AML-193 (cell line): ENCODE results near the gene ERGIC1.

Experiments used
- DNase-seq, 2 experiments: peaks; one replicate each; lab custom pipeline; 2025; lab: John Stamatoyannopoulos, UW

ERGIC1 gene

GRCh38 chr5:172864747-172865146 lies 30.7 kb downstream of the ERGIC1 start:
- no peak for DNase-seq

GRCh38 chr5:172866378-172866777 lies 32.3 kb downstream of the ERGIC1 start:
- no peak for DNase-seq

DNA sequence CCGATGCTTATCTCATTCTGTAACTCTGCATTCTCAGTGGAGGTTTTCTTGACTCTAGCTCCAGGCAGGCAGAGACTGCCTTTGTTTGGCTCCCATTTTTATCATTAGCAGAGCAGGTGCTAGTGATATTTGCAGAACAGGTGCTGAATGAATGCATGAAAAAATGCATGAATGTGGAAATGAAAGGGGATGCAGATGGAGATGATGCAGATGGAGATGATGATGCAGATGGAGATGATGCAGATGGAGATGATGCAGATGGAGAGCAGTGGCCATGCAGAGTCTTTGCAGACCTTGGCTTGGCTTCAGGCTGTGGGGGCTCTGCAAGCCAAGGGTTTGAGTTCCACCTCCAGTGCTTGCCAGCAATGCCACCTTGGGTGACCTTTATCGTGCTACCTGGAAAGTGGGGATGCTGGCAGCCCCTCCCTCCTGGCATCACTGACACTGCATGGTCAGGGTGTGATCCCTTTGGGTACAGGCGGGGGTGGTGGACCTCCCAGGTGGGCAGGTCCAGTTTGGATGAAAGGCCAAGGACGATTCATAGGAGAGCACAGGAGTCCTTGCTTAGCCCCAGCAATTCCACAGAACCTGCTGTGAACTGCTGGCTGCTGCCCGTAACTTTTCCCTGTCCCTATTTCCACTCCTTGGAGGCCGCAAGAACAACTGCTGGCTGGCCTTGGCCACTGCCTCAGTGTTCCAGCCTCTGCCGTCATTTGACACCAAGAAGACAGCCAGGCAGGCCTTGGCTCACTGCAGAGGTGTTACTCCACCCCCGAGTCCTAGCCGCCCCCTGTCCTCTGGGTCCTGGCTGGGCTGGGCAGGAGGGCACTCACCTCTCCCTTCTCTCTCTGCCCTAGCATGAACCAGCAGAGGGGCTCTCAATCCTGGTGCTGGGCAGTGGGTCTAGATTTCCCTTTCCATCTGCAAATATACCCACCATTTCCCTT lies 33.0 kb downstream of the ERGIC1 start:
- no peak for DNase-seq

GRCh38 chr5:172867761-172868435 lies 33.8 kb downstream of the ERGIC1 start:
- no peak for DNase-seq

DNA sequence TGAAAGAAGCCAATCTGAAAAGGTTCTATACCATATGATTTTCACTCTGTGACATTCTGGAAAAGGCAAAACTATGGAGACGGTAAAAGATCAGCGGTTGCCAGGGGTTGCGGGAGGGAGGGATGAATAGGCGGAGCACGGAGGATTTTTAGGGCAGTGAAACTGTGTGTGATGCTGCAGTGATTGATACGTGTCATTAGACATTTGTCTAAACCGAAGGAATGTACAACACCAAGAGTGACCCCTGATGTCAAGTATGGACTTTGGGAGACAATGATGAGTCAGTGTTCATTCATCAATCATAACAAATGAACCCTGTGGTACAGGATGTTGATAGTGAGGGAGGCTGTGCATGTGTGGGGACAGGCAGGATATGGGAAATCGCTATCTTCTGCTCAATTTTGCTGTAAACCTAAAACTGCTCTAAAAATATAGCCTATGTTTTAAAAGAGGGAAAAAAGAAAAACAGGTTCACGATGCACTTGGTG lies 34.4 kb downstream of the ERGIC1 start:
- DNase-seq: no peak

GRCh38 chr5:172868924-172869591 lies 35.0 kb downstream of the ERGIC1 start:
- no peak for DNase-seq

DNA sequence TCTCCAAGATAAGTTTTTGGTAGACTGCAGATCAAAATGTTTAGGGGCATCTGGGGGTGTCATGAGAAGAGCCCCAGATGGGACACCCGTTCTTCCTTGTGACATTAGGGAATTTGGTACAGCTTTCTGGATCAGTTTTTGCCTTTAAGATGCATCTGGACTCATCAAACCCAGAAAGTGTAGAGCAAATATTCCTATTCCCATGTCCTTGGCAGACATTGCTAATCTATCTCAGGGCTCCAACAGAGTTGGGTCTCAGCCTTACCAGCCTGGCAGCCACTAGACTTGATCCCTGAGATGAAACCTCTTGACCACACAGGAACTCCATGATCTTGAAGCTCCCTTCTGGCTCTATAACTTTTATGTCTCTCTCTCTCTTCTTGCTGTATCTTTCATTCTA lies 35.6 kb downstream of the ERGIC1 start:
- DNase-seq: no peak

- no peak for DNase-seq
Observed at GRCh38 chr5:172870291-172870714, 36.3 kb downstream of the ERGIC1 start.

- no peak for DNase-seq
Observed at GRCh38 chr5:172870715-172871461, 36.8 kb downstream of the ERGIC1 start.

GRCh38 chr5:172871536-172871935 lies 37.5 kb downstream of the ERGIC1 start:
- DNase-seq: no peak

- DNase-seq: no peak
Observed at GRCh38 chr5:172871982-172872381, 37.9 kb downstream of the ERGIC1 start.

DNA sequence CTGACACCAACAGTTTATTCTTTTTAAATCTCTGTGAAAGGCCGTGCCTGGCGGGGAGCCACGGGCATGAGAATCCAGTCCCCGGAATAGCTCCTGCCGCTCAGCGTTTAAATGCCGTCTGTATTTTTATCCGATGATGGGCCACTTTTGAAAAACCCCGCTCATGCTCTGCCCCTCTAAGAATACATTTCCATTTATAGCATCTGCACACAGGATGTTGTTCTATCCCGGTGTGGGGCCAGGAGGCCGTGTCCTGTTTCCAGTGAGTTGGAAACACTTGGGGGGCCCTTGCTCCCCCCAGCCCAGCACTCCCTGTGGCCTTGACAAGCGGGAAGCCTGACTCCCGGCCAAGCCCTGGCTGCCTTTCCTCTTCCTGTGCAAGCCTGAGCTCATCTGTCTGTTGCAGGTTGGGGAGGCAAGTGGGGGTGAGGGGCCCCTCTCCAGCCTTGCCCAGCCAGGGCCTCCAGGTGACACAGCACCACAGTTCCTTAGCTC lies 39.0 kb downstream of the ERGIC1 start:
- DNase-seq: no peak

DNA sequence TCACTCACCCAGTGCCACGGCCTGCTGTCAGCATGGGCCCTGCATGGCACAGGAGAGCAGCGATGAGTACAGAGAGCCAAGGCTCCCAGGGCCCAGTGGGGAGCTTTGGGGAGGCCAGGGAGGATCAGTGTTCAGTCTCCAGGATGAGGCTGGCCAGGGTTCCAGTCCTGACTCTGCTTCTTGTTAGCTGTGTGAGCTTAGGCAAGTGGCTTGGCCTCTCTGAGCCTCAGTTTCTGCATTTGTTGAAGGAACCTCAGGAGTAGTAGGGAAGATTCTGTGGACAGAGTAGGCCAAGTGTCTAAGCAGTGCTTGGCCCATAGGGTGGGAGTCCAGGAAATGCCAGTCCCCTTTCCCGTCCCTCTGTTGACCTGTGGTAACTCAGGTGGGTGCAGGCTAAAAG lies 39.5 kb downstream of the ERGIC1 start:
- no peak for DNase-seq

DNA sequence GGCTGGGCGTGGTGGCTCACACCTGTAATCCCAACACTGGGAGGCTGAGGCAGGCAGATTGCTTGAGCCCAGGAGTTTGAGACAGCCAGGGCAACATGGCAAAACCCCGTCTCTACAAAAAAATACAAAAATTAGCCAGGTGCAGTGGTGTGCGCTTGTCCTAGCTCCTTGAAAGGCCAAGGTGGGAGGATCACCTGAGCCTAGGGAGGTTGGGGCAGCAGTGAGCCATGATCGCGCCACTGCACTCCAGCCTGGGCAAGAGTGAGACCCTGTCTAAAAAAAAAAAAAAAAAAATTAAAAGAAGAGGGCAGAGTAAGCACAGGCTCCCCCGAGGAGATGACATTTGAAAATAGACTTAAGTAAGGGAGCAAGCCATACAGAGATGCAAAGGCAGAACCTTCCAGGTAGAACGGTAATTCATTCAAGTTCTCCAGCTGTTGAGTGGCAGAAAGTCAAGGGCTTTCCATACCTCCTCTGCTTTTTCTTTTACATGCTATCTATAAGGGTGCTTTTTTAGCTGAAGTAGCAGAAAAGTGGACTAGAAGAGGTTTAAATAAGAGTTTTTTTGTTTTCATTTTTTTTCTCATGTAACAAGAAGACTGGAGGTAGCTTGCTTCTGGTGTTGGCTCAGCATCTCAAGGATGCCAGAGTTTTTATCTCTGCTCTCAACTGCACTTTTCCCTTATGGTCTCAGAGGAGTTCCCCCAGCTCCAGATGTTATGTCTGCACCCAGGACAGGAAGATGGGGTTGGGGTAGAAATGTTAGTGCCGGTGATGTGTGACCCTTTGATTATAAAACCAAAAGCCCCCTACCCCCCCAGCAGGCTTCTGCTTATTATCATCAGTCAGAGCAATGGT lies 40.8 kb downstream of the ERGIC1 start:
- no peak for DNase-seq

- DNase-seq: no peak
Observed at GRCh38 chr5:172875505-172876279, 41.6 kb downstream of the ERGIC1 start.

- no peak for DNase-seq
Observed at GRCh38 chr5:172876578-172876977, 42.5 kb downstream of the ERGIC1 start.

- no peak for DNase-seq
Observed at GRCh38 chr5:172877466-172878260, 43.6 kb downstream of the ERGIC1 start.

GRCh38 chr5:172878585-172878932 lies 44.5 kb downstream of the ERGIC1 start:
- no peak for DNase-seq
